Measurements from ENCODE around the gene MTCH1. TPM values are rescaled to one million over a fixed set of nuclear protein-coding genes. Genes with fewer than 3 reads are reported as not detected.

The MTCH1 gene
- total and polyA plus RNA-seq, 9 of the 15 experiments (the other 6 are each of a cell fraction or from before 2014, with no cell fraction given), result 7.9 to 161 (median 118) TPM

- TF ChIP-seq NONO (IDR thresholded peaks at IDR 0.05; ENCODE audit: low read depth in 2 of 2, low read length in 1 of 2) (no peak), ATF3 (IDR thresholded peaks at IDR 0.05) (no peak), ATF3 (CRISPR knock-in tag; conservative IDR thresholded peaks at IDR 0.05) (no peak), HMBOX1 (IDR thresholded peaks at IDR 0.05) (no peak), CTBP1 (IDR thresholded peaks at IDR 0.05; ENCODE audit: borderline replicate concordance) (peak; percentile 65; the same call in 1 of the 2 replicates), SIRT6 (IDR thresholded peaks at IDR 0.05; ENCODE audit: low read depth, low read length) (no peak), ZFP30 (CRISPR knock-in tag; IDR thresholded peaks at IDR 0.05; ENCODE audit: borderline replicate concordance) (no peak), GATA2 (CRISPR knock-in tag; IDR thresholded peaks at IDR 0.05) (no peak), POLR2H (tag; IDR thresholded peaks at IDR 0.05; ENCODE audit: low read depth) (no peak), SMAD1 (IDR thresholded peaks at IDR 0.05; ENCODE audit: low read depth, low read length, partially characterized antibody) (no peak), PRPF4 (IDR thresholded peaks at IDR 0.05; ENCODE audit: insufficient read depth, low read depth, low read length, poor library complexity, severe bottlenecking) (no peak), RFX1 (IDR thresholded peaks at IDR 0.05) (peak; percentile 94), YY1 (IDR thresholded peaks at IDR 0.05; ENCODE audit: borderline replicate concordance in 1 of 3, control insufficient read depth in 1 of 3, extremely low read depth in 1 of 3, insufficient read depth in 3 of 3, insufficient read length in 1 of 3, insufficient replicate concordance in 2 of 3, low read depth in 1 of 3, low read length in 2 of 3) (peak in 1 of 3 experiments; percentile 14), BCOR (IDR thresholded peaks at IDR 0.05) (no peak), ZSCAN32 (CRISPR knock-in tag; IDR thresholded peaks at IDR 0.05) (no peak), ZNF639 (CRISPR knock-in tag; conservative IDR thresholded peaks at IDR 0.05 in 1 of 2, IDR thresholded peaks at IDR 0.05 in 1 of 2) (no peak), ZBTB17 (CRISPR knock-in tag; IDR thresholded peaks at IDR 0.05) (no peak), ZNF707 (CRISPR knock-in tag; conservative IDR thresholded peaks at IDR 0.05) (no peak), LEF1 (IDR thresholded peaks at IDR 0.05) (no peak), CEBPG (CRISPR knock-in tag; IDR thresholded peaks at IDR 0.05) (peak; percentile 93), CEBPG (tag; conservative IDR thresholded peaks at IDR 0.05 in 1 of 2, IDR thresholded peaks at IDR 0.05 in 1 of 2) (peak; percentile 74 to 88)
Measured at GRCh38 chr6:36962874-36963273, 23.1 kb downstream of the MTCH1 start (continued).
